GM08714 (cell line): ENCODE measurements around the gene RIPOR3.

Source experiments
- H3K4me3 ChIP-seq: fragments of 200-500 bp; sonication (Bioruptor generic); 2 replicates; pipeline ENCODE4 v1.5.1; 2014; ENCODE audit warnings: mild to moderate bottlenecking, low read length, inconsistent platforms
- ZNF274 ChIP-seq: IDR thresholded peaks from 2 replicates; pipeline ENCODE4 v1.6.1; 2012; ENCODE audit warnings: mild to moderate bottlenecking, low read depth, low read length

Gene RIPOR3

GRCh38 chr20:50690650-50691572 lies at the start of gene RIPOR3:
Gene RIPOR3, minus strand, starts transcription at chr20:50691542. Its CDS starts 414 bp downstream, at chr20:50691128.
- TF ChIP-seq ZNF274: no peak
- H3K4me3 ChIP-seq: no peak within 1 kb of the TSS

GRCh38 chr20:50737352-50737751 lies 46.0 kb upstream of the RIPOR3 start:
- no peak for TF ChIP-seq ZNF274

GRCh38 chr20:50735813-50736212 lies 44.5 kb upstream of the RIPOR3 start:
- no peak overlapping the region for H3K4me3 ChIP-seq
- no peak for TF ChIP-seq ZNF274

More at GRCh38 chr20:50737352-50737751, 46.0 kb upstream of the RIPOR3 start:
- H3K4me3 ChIP-seq: no peak overlapping the region

- no peak for TF ChIP-seq ZNF274
- no peak overlapping the region for H3K4me3 ChIP-seq
Measured at GRCh38 chr20:50734730-50735679, 43.7 kb upstream of the RIPOR3 start.

GRCh38 chr20:50733644-50734349 lies 42.5 kb upstream of the RIPOR3 start:
- no peak for TF ChIP-seq ZNF274
- H3K4me3 ChIP-seq: no peak overlapping the region

GRCh38 chr20:50731930-50732690 lies 40.8 kb upstream of the RIPOR3 start:
- no peak for TF ChIP-seq ZNF274
- H3K4me3 ChIP-seq: peak overlapping the region; percentile 70

GRCh38 chr20:50731055-50731929 lies 40.0 kb upstream of the RIPOR3 start, which contains the start of gene PARD6B:
Gene PARD6B, plus strand, starts transcription at chr20:50731580. Its CDS starts 207 bp downstream, at chr20:50731787.
- TF ChIP-seq ZNF274: no peak
- peak within 1 kb of the TSS; percentile 70 for H3K4me3 ChIP-seq

- peak overlapping the region; percentile 60; the same call in 1 of the 2 replicates for H3K4me3 ChIP-seq
- TF ChIP-seq ZNF274: no peak
Measured at GRCh38 chr20:50730765-50731054, 39.4 kb upstream of the RIPOR3 start.

GRCh38 chr20:50729901-50730764 lies 38.8 kb upstream of the RIPOR3 start:
- peak overlapping the region; percentile 60; the same call in 1 of the 2 replicates for H3K4me3 ChIP-seq
- TF ChIP-seq ZNF274: no peak

GRCh38 chr20:50728981-50729874 lies 37.9 kb upstream of the RIPOR3 start:
- no peak overlapping the region for H3K4me3 ChIP-seq
- no peak for TF ChIP-seq ZNF274
